ENCODE data around the gene KRT13. TPM values are rescaled to one million over a fixed set of nuclear protein-coding genes. Genes with fewer than 3 reads are reported as not detected.

The KRT13 gene
- total and polyA plus RNA-seq, 12 donors: 0.54 to 20.0 (median 3.5) TPM; not detected in 7

GRCh38 chr17:41511116-41511515 lies 5.7 kb upstream of the KRT13 start:
- Histone ChIP-seq H3K4me3 (no peak overlapping the region), H3K36me3 (replicated peaks in 1 of 2) (no peaks in the 10 kb centered on the region), H3K9me3 (replicated peaks in 1 of 3) (no peaks in the 10 kb centered on the region), H3K27me3 (no peaks in the 10 kb centered on the region), H3K27ac (no peak overlapping the region), H3K4me1 (replicated peaks in 1 of 2) (no peaks in the 10 kb centered on the region)
- TF ChIP-seq CTCF (IDR thresholded peaks at IDR 0.05) (no peak), POLR2A (IDR thresholded peaks at IDR 0.05) (no peak)
- WGBS, 4 donors: 56 to 73% (median 67%) methylated on average over 2 to 4 of the region's 4 CpGs
- intact Hi-C loops (cut with DNase I): no loop called here
- no peak for DNase-seq

GRCh38 chr17:41510251-41511065 lies 5.0 kb upstream of the KRT13 start:
- Histone ChIP-seq H3K27ac (no peak overlapping the region), H3K4me3 (no peak overlapping the region), H3K36me3 (replicated peaks in 1 of 2) (no peaks in the 10 kb centered on the region), H3K4me1 (replicated peaks in 1 of 2) (no peaks in the 10 kb centered on the region), H3K27me3 (no peaks in the 10 kb centered on the region), H3K9me3 (replicated peaks in 1 of 3) (no peaks in the 10 kb centered on the region)
- TF ChIP-seq POLR2A (IDR thresholded peaks at IDR 0.05): no peak
- no peak for TF ChIP-seq CTCF (IDR thresholded peaks at IDR 0.05)
- no peak for DNase-seq
- WGBS, 4 donors: 74 to 92% (median 88%) methylated on average over 7 of the region's 7 CpGs
- intact Hi-C loops (cut with DNase I): no loop called here

GRCh38 chr17:41507315-41507880 lies 2.0 kb upstream of the KRT13 start:
- intact Hi-C loops (cut with DNase I): no loop called here
- Histone ChIP-seq H3K4me3 (no peak overlapping the region), H3K27me3 (no peaks in the 10 kb centered on the region), H3K4me1 (replicated peaks in 1 of 2) (no peaks in the 10 kb centered on the region), H3K36me3 (replicated peaks in 1 of 2) (no peaks in the 10 kb centered on the region), H3K9me3 (replicated peaks in 1 of 3) (no peaks in the 10 kb centered on the region), H3K27ac (no peak overlapping the region)
- no peak for DNase-seq
- 39 to 60% (median 59%) methylated on average over 7 to 10 of the region's 10 CpGs for WGBS, 4 donors
- TF ChIP-seq CTCF (IDR thresholded peaks at IDR 0.05) (no peak), POLR2A (IDR thresholded peaks at IDR 0.05) (no peak)

- no peak for DNase-seq
- Histone ChIP-seq H3K4me1 (replicated peaks in 1 of 2) (no peaks in the 10 kb centered on the region), H3K4me3 (no peak overlapping the region), H3K27ac (no peak overlapping the region), H3K27me3 (no peaks in the 10 kb centered on the region), H3K9me3 (replicated peaks in 1 of 3) (no peaks in the 10 kb centered on the region), H3K36me3 (replicated peaks in 1 of 2) (no peaks in the 10 kb centered on the region)
- intact Hi-C loops (cut with DNase I): no loop called here
- 77 to 83% (median 81%) methylated on average over 14 of the region's 14 CpGs for WGBS, 4 donors
- TF ChIP-seq CTCF (IDR thresholded peaks at IDR 0.05) (no peak), POLR2A (IDR thresholded peaks at IDR 0.05) (no peak)
Observed at GRCh38 chr17:41505809-41506767, 676 bp upstream of the KRT13 start.
